Measurements from ENCODE around the gene KLHL2.
"Not testable (repeated sequence)": the region's sequence is repeated elsewhere in the genome, so short reads cannot be mapped to it uniquely, and the experiment has no call there.

- TF ChIP-seq CTCF (IDR thresholded peaks at IDR 0.05; ENCODE audit: poor library complexity); EZH2phosphoT487 (IDR thresholded peaks at IDR 0.05; ENCODE audit: low read depth, severe bottlenecking, unreplicated experiment); EZH2 (IDR thresholded peaks at IDR 0.05; ENCODE audit: borderline replicate concordance): not testable (repeated sequence)
Observed at GRCh38 chr4:165273443-165273842, 66.1 kb downstream of the KLHL2 start.
